T1000 (cell line): Measurements from ENCODE around the gene FAM219B.

Experiments used
- DNase-seq: peaks from one replicate; lab custom pipeline; 2025; ENCODE audit warnings: mixed read lengths; lab: John Stamatoyannopoulos, UW

FAM219B gene

GRCh38 chr15:74873036-74873755 lies 33.5 kb downstream of the FAM219B start, which contains the start of gene SCAMP2:
Gene SCAMP2, minus strand, starts transcription at chr15:74873365. Its CDS starts 110 bp downstream, at chr15:74873255.
- peak; percentile 92 for DNase-seq

GRCh38 chr15:74872702-74873035 lies 34.0 kb downstream of the FAM219B start:
- no peak for DNase-seq

GRCh38 chr15:74870436-74871215 lies 36.0 kb downstream of the FAM219B start:
- no peak for DNase-seq

GRCh38 chr15:74869726-74870407 lies 36.8 kb downstream of the FAM219B start:
- no peak for DNase-seq

GRCh38 chr15:74869372-74869725 lies 37.3 kb downstream of the FAM219B start:
- no peak for DNase-seq

- no peak for DNase-seq
These were observed 38.6 kb downstream of the FAM219B start for GRCh38 chr15:74868059-74868458.

GRCh38 chr15:74867466-74868038 lies 39.1 kb downstream of the FAM219B start:
- DNase-seq: no peak

- DNase-seq: peak; percentile 46
These were observed 40.6 kb downstream of the FAM219B start for GRCh38 chr15:74866090-74866489.

GRCh38 chr15:74865316-74865715 lies 41.3 kb downstream of the FAM219B start:
- no peak for DNase-seq

- no peak for DNase-seq
These were observed 42.4 kb downstream of the FAM219B start for GRCh38 chr15:74864296-74864695.

GRCh38 chr15:74863239-74864056 lies 43.2 kb downstream of the FAM219B start:
- no peak for DNase-seq

GRCh38 chr15:74858369-74858740 lies 48.3 kb downstream of the FAM219B start:
- no peak for DNase-seq

GRCh38 chr15:74857671-74858368 lies 48.8 kb downstream of the FAM219B start:
- DNase-seq: no peak

GRCh38 chr15:74857082-74857655 lies 49.5 kb downstream of the FAM219B start:
- DNase-seq: no peak

GRCh38 chr15:74856537-74856936 lies 50.1 kb downstream of the FAM219B start:
- no peak for DNase-seq

GRCh38 chr15:74855857-74856256 lies 50.8 kb downstream of the FAM219B start:
- DNase-seq: no peak

- no peak for DNase-seq
These were observed 52.1 kb downstream of the FAM219B start for GRCh38 chr15:74854453-74855022.

- no peak for DNase-seq
These were observed 54.7 kb downstream of the FAM219B start for GRCh38 chr15:74851960-74852359.

GRCh38 chr15:74850393-74850792 lies 56.3 kb downstream of the FAM219B start:
- DNase-seq: no peak
